ENCODE results near the gene ERICH4. TPM values are rescaled to one million over a fixed set of nuclear protein-coding genes. Genes with fewer than 3 reads are reported as not detected.

Gene ERICH4
- total and polyA plus RNA-seq, 9 of the 15 experiments (the other 6 are each of a cell fraction or from before 2014, with no cell fraction given) = not detected

- H3K4me2 ChIP-seq (ENCODE audit: insufficient read depth, low read length) = peak overlapping the region; percentile 85
- CTCF ChIA-PET (ENCODE audit: low intra/inter-chr PET ratio) = no interaction called here
- peaks cover 23 to 65% of the 10 kb centered on the region in 2 experiments for H3K4me1 ChIP-seq (replicated peaks in 1 of 2; ENCODE audit: control insufficient read depth in 2 of 2, insufficient read depth in 2 of 2, low read length in 2 of 2)
- H3K27me3 ChIP-seq (ENCODE audit: control insufficient read depth in 2 of 2, insufficient read depth in 2 of 2, low read length in 2 of 2) = no peaks in the 10 kb centered on the region
- H4K20me1 ChIP-seq (replicated peaks; ENCODE audit: control insufficient read depth, insufficient read depth, low read length) = no peaks in the 10 kb centered on the region; the same call in 1 of the 2 replicates
- peaks cover 47% of the 10 kb centered on the region for H3K36me3 ChIP-seq (ENCODE audit: control insufficient read depth, insufficient read depth, low read length)
- DNase-seq (ENCODE audit: extremely low read depth in 1 of 4, low spot score in 3 of 4) (no peak), ATAC-seq (no peak), FAIRE-seq (no peak)
- intact Hi-C loops (cut with micrococcal nuclease) = no loop called here
- 100% methylated on average over 1 of the region's 1 CpG for WGBS (ENCODE audit: insufficient coverage, low coverage, missing lambda C conversion rate)
- in situ Hi-C loops (cut with MboI) = no loop called here
- TF ChIP-seq BHLHE40 (IDR thresholded peaks at IDR 0.05; ENCODE audit: low read length) (no peak), RAD21 (CRISPR knock-in tag; conservative IDR thresholded peaks at IDR 0.05 in 1 of 2, IDR thresholded peaks at IDR 0.05 in 1 of 2) (0 out of 4 replicates have a peak, but pooled peaks of 1 of the 2 experiments have one; percentile 6), CTCF (IDR thresholded peaks at IDR 0.05 in 2 of 3, conservative IDR thresholded peaks at IDR 0.05 in 1 of 3; ENCODE audit: insufficient read depth in 2 of 3, low read depth in 1 of 3, low read length in 3 of 3) (0 out of 6 replicates have a peak, but pooled peaks of 1 of the 3 experiments have one; percentile 4)
- H3K27ac ChIP-seq (ENCODE audit: extremely low read depth, low read depth, low read length) = peak overlapping the region; percentile 79; the same call in 2 of the 3 replicates
- no TSS peak for BruUV-seq (replicated peaks)
- H2AFZ ChIP-seq (ENCODE audit: low read depth, low read length) = peak overlapping the region; percentile 83; the same call in 1 of the 2 replicates
- POLR2A ChIA-PET = interaction anchor here (0.6 to 3.3 kb wide), 3 partner anchors 9 to 233 kb away, joined by 3 to 15 read pairs (median 11); no protein-coding TSS in a partner anchor
- peaks cover 8% of the 10 kb centered on the region; the same call in 2 of the 3 replicates for H3K79me2 ChIP-seq (ENCODE audit: control insufficient read depth, insufficient read depth, low read length)
- H3K4me3 ChIP-seq = peak overlapping the region; percentile 35
- H3K9me3 ChIP-seq (replicated peaks; ENCODE audit: control insufficient read depth, insufficient read depth, low read depth, low read length) = no peaks in the 10 kb centered on the region
- H3K9me1 ChIP-seq (ENCODE audit: control insufficient read depth, insufficient read depth, low read length) = no peaks in the 10 kb centered on the region
- peak overlapping the region; percentile 63 to 85; a peak in 3 of 4 replicates for H3K9ac ChIP-seq (ENCODE audit: insufficient read depth in 1 of 2, low read depth in 2 of 2, low read length in 2 of 2)
Observed at GRCh38 chr19:41428481-41428859, 14.5 kb upstream of the ERICH4 start.
